Measurements from ENCODE around the gene CYP21A2. TPM values are rescaled to one million over a fixed set of nuclear protein-coding genes. Genes with fewer than 3 reads are reported as not detected.

CYP21A2 gene
- total and polyA plus RNA-seq, 2 donors (not counting 1 experiment from before 2014, with no cell fraction given), result not detected

DNA sequence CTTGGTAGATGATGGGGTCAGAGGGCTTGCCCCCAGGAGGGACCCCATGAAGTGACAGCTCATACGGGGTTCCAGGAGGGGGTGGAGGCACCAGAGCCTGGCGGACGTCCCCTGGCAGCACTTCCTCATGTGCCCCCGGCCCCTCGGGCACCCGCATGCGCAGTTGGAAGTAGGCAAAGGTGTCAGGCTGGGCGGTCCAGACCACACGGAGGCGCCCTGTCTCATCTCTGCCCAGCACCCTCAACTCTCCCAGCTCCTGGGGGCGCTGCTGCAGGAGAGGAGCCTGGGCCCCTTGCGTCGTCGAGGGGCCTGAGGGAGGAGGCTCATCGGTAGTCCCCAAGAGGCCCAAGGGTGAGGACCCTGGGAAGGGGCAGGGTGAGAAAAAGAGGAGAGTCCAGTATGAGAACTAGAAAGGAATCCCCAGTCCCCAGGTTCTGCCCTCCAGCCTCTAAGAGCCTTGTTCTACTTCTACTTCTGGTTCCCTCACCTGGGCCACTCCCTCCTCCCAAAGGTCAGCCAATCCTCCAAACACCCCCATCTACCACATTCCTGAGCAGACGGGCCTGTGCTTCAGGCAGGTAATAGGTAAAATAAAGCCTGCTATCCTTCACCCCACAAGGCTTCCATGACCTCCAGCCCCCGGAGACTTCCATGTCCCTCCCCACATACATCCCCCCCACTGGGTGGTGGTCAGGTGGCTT is 47.7 kb downstream of the CYP21A2 start:
- no peak overlapping the region for H3K4me3 Mint-ChIP-seq
- Histone ChIP-seq H3K27me3 (replicated peaks in 1 of 4; ENCODE audit: control extremely low read depth in 1 of 4, control insufficient read depth in 3 of 4, insufficient read depth in 4 of 4, low read length in 3 of 4) (peaks cover 0 to 43% (median 16%) of the 10 kb centered on the region in 4 experiments), H4K20me1 (ENCODE audit: control insufficient read depth, insufficient read depth, low read length, poor library complexity, severe bottlenecking) (no peaks in the 10 kb centered on the region), H3K4me3 (ENCODE audit: control extremely low read depth in 1 of 5, extremely low read depth in 1 of 5, insufficient read depth in 1 of 5, low read depth in 2 of 5, low read length in 4 of 5) (no peak overlapping the region), H3K4me2 (replicated peaks; ENCODE audit: low read depth, low read length, poor library complexity, severe bottlenecking) (no peak overlapping the region), H2AFZ (ENCODE audit: insufficient read depth, low read depth, low read length, poor library complexity, severe bottlenecking) (no peak overlapping the region), H3K4me1 (ENCODE audit: control insufficient read depth in 2 of 2, insufficient read depth in 2 of 2, low read length in 2 of 2) (peaks cover 8% of the 10 kb centered on the region in 2 donors), H3K9me3 (ENCODE audit: control extremely low read depth in 1 of 3, control insufficient read depth in 2 of 3, insufficient read depth in 1 of 3, low read length in 2 of 3) (peaks cover 0 to 7% (median 0%) of the 10 kb centered on the region in 3 donors), H3K36me3 (replicated peaks in 1 of 2; ENCODE audit: control extremely low read depth in 1 of 2, control insufficient read depth in 1 of 2, extremely low read depth in 1 of 2, insufficient read depth in 2 of 2, low read length in 1 of 2) (no peaks in the 10 kb centered on the region), H3K9ac (ENCODE audit: low read length) (no peak overlapping the region), H3K27ac (ENCODE audit: low read length in 2 of 2) (no peak overlapping the region), H3K79me2 (ENCODE audit: control insufficient read depth, insufficient read depth, low read length) (no peaks in the 10 kb centered on the region)
- ChIA-PET POLR2A (no interaction called here), CTCF (no interaction called here)
- TF ChIP-seq EZH2 (IDR thresholded peaks at IDR 0.05; ENCODE audit: borderline replicate concordance, insufficient read depth, low read depth, low read length, poor library complexity, severe bottlenecking), result no peak
- TF ChIP-seq, protein P1, sequence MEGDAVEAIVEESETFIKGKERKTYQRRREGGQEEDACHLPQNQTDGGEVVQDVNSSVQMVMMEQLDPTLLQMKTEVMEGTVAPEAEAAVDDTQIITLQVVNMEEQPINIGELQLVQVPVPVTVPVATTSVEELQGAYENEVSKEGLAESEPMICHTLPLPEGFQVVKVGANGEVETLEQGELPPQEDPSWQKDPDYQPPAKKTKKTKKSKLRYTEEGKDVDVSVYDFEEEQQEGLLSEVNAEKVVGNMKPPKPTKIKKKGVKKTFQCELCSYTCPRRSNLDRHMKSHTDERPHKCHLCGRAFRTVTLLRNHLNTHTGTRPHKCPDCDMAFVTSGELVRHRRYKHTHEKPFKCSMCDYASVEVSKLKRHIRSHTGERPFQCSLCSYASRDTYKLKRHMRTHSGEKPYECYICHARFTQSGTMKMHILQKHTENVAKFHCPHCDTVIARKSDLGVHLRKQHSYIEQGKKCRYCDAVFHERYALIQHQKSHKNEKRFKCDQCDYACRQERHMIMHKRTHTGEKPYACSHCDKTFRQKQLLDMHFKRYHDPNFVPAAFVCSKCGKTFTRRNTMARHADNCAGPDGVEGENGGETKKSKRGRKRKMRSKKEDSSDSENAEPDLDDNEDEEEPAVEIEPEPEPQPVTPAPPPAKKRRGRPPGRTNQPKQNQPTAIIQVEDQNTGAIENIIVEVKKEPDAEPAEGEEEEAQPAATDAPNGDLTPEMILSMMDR (IDR thresholded peaks at IDR 0.05), result no peak
- 72% methylated on average over 13 of the region's 17 CpGs for WGBS (ENCODE audit: insufficient coverage)
- ATAC-seq (ENCODE audit: low read depth), result no peak
- H3K27me3 Mint-ChIP-seq, result peaks cover 58% of the 10 kb centered on the region
- no peaks in the 10 kb centered on the region for H3K9me3 Mint-ChIP-seq (ENCODE audit: insufficient read depth)
- intact Hi-C loops (cut with micrococcal nuclease), result no loop called here
- H3K4me1 Mint-ChIP-seq, result peaks cover 10% of the 10 kb centered on the region
- no peak overlapping the region for H3K27ac Mint-ChIP-seq
- DNase-seq, result no peak

All from B cell (primary cell).